Measurements from ENCODE around the gene C2orf72.
"Not testable (repeated sequence)": the region's sequence is repeated elsewhere in the genome, so short reads cannot be mapped to it uniquely, and the experiment has no call there.

Gene C2orf72

GRCh38 chr2:231037202-231037730, at the start of gene C2orf72:
C2orf72 (plus strand) TSS chr2:231037523; CDS start chr2:231037566, 43 bp downstream.
- no peak for DNase-seq (ENCODE audit: low read depth in 3 of 3, low spot score in 1 of 3)

- DNase-seq (ENCODE audit: low read depth in 3 of 3, low spot score in 1 of 3): no peak
Observed at GRCh38 chr2:230989731-230990130, 47.6 kb upstream of the C2orf72 start.

DNA sequence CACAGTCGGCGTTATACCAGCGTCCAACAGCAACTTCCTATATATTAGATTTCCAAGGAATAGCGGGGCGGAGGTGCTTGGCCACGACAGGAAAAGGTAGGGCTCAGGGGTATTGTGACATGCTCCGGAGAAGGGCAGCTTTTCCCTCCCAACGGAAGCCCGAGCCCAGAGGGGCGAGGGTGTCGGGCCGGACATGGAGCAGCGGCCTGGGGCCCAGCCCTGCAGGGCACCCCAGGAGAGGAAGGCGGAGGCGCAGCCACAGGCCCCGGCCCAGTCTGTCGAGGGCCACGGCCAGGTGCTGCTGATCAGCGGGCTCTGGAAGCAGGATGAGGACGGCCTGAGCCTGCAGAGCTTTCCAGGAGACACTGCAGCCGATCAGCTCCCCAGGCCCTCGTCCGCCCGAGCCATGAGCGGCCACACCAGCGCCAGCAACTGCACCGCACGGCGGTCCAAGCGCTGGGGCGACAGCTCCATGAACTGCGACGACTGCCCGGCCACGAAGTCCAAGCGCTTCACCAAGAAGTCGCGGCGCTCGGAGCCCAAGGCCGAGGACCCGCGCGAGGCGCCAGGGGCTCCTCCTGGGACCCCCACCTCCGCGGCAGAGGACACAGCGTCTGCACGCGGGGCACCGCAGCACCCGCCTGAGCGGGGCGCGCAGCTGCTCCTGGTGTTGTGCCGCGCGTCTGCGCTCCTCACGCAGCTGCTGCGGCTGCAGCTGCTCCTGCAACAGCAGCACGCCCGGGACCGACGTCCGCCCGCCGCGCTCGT, 47.0 kb upstream of the C2orf72 start:
- no peak for DNase-seq (ENCODE audit: low read depth in 3 of 3, low spot score in 1 of 3)

DNA sequence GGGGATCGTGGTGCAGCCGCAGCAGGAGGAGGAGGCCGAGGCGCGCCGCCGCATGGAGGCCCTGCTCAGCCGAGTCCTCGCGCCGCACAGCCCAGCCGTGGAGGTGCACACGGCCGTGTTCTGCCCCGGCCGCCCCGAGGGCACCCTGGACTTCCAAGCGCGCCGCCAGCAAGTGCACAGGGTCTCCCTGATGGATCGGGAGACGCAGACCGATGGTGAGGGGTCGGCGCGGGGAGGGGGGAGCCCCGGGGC, 46.5 kb upstream of the C2orf72 start:
- DNase-seq (ENCODE audit: low read depth in 3 of 3, low spot score in 1 of 3): no peak

- no peak for DNase-seq (ENCODE audit: low read depth in 3 of 3, low spot score in 1 of 3)
Observed at GRCh38 chr2:230991598-230991997, 45.7 kb upstream of the C2orf72 start.

- DNase-seq (ENCODE audit: low read depth in 3 of 3, low spot score in 1 of 3): no peak
Observed at GRCh38 chr2:230995821-230996220, 41.5 kb upstream of the C2orf72 start, which contains the start of gene SPATA3. SPATA3 (plus strand) TSS chr2:230996121; CDS start chr2:230996234, 113 bp downstream.

DNA sequence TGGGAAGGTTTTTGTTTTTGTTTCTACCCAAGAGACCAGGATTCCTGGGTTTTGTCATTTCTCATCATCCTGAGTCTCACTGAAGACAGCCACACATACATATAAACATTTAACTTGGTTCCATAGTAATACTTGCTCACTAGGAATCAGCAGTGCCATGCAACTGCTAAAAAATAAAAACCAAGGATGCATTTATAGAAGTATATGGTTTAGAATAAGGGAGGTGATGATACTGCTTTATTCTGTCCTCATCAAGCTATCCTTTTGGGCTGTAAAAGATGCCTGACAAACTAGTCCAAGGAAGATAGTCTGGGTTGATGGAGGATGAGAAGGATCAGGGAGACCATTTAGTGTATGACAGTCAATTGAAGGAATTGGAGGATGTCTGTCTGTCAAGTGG, 40.7 kb upstream of the C2orf72 start:
- DNase-seq (ENCODE audit: low read depth in 3 of 3, low spot score in 1 of 3): no peak

- no peak for DNase-seq (ENCODE audit: low read depth in 3 of 3, low spot score in 1 of 3)
Observed at GRCh38 chr2:230998882-230999281, 38.4 kb upstream of the C2orf72 start.

DNA sequence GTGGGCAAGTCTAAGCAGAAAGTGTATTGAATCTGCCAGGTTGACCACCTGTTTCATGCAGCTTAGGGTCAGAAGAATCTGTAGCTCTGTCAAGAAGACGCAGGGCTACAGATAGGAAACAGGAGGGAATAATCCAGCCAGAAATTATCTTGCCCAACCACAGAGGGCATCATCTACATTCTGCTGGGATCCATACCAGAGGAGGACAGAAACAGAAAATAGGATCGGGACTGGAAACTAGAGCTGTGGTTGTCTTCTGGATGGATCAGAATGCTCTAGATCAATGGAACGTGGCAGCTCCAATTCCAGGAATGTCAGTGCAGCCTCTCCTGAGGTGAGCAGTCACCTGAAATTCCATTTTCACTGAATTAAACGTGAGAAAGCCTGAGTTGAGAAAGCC, 37.8 kb upstream of the C2orf72 start:
- no peak for DNase-seq (ENCODE audit: low read depth in 3 of 3, low spot score in 1 of 3)

- DNase-seq (ENCODE audit: low read depth in 3 of 3, low spot score in 1 of 3): no peak
Observed at GRCh38 chr2:231000211-231000904, 37.0 kb upstream of the C2orf72 start.

GRCh38 chr2:231001036-231001435, 36.3 kb upstream of the C2orf72 start:
- no peak for DNase-seq (ENCODE audit: low read depth in 3 of 3, low spot score in 1 of 3)

DNA sequence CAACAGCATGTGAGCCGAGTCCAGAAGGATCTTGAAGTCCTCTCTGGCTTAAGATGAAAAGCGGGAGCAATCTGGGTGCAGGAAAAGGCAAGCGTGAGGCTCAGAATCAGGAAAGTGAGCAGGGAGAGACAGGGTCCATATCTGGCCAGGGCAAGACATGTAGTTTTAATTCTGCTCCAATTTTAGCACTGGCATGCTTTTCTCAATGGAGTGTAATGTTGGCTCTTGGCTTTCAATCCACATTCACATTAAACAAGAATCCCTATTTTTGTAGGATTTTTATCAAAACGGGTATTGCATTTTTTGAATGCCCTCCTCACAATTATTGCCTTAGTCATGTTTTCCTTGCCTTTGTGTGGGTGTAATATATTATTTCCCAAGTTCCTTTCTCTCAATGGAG, 35.4 kb upstream of the C2orf72 start:
- DNase-seq (ENCODE audit: low read depth in 3 of 3, low spot score in 1 of 3): no peak

DNA sequence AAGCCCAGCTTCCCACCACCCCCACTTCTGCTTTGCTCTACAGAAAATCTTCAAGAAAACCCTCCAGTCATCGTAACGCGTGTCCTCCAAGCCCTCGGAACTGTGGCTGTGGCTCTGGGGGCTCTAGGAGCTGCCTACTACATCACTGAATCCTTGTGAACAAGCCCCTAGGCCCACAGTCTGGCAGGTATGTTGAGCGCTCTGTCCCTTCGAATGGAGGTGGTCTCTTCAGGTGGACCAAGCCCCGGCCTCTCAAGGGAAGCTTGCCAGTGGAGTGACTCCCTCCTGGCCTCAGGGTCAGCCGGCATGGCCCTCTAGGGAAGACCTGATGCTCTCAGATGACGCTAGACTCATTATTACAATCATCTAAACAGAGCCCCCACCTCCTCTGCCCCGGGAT, 34.7 kb upstream of the C2orf72 start:
- no peak for DNase-seq (ENCODE audit: low read depth in 3 of 3, low spot score in 1 of 3)

GRCh38 chr2:231003186-231003585, 34.1 kb upstream of the C2orf72 start:
- DNase-seq (ENCODE audit: low read depth in 3 of 3, low spot score in 1 of 3): no peak

DNA sequence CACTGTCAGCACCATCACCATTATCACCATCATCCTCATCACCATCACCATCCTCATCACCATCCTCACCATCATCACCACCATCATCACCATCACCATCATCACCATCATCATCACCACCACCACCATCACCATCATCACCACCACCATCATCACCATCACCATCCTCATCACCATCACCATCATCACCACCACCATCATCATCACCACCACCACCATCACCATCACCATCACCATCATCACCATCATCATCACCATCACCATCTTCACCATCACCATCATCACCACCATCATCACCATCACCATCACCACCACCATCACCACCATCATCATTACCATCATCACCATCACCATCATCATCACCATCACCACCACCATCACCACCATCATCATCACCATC, 32.4 kb upstream of the C2orf72 start:
- DNase-seq (ENCODE audit: low read depth in 3 of 3, low spot score in 1 of 3): not testable (repeated sequence)

GRCh38 chr2:231007286-231008098, 29.8 kb upstream of the C2orf72 start:
- no peak for DNase-seq (ENCODE audit: low read depth in 3 of 3, low spot score in 1 of 3)

DNA sequence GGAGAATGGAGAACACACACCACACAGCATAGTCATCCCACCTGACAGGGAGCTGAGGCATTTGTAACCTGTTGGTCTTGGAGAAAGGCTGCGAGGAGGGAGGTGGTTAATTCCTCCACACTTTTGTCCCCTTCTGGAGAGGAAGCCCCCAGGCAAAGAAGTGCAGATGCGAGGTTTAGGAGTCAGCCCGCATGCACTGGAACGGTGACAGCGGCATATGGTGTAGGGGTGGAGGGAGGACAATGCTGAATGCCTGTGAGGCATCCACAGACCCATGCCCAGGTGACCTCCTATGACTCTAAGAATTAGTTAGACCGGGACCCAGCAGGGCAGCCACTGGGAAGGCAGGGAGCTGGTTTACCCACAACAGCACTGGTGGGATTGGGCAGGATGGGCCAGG, 29.2 kb upstream of the C2orf72 start:
- DNase-seq (ENCODE audit: low read depth in 3 of 3, low spot score in 1 of 3): no peak

GRCh38 chr2:231009236-231009919, 27.9 kb upstream of the C2orf72 start:
- no peak for DNase-seq (ENCODE audit: low read depth in 3 of 3, low spot score in 1 of 3)

- no peak for DNase-seq (ENCODE audit: low read depth in 3 of 3, low spot score in 1 of 3)
Observed at GRCh38 chr2:231010201-231010730, 27.1 kb upstream of the C2orf72 start.

DNA sequence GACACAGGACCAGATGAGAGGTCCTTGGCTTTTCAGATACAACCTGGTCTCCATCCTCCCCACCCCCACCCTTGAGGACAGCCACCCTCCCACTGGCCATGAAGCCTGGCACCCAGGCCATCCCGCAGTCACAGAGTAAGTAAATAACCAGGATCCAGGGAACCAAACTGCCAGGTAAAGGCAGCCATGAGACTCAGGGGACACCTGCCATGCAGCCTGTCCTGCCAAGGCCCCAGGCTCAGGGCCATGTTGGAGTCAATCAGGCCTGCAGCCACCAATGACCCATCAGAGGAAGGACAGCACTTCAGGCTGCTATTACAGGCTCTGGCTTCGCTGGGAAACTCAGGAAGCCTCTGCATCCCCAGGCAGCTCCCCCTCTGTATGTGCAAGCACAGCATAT, 25.8 kb upstream of the C2orf72 start:
- DNase-seq (ENCODE audit: low read depth in 3 of 3, low spot score in 1 of 3): no peak

DNA sequence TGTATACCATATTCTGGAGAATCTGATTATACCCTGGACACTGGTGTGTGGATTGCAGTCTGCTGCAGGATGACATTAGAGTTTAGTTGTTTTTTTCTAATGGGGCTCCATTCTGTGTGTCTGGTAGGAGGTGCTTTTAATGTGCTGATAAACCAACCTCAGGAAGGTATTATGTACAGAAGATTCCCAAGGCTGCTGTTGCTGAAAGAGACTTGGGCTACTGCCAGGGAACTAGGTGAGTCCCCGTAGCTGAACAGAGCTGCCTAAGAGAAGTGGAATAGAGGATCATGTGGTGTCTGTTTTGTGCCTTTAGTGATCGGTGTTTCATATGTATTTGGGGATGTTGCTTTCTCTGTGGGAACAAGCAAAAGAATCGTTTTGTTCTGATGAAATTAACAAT, 24.9 kb upstream of the C2orf72 start:
- DNase-seq (ENCODE audit: low read depth in 3 of 3, low spot score in 1 of 3): no peak

Measured in stimulated activated CD4-positive, alpha-beta T cell treated with anti-CD3 and anti-CD28 coated beads, TNF-alpha, amount 100 ng/mL, for 1 hour (primary cell).